Rectal smooth muscle tissue (tissue), 1 donor: Measurements from ENCODE around the gene APBB2.
"Not testable (repeated sequence)": the region's sequence is repeated elsewhere in the genome, so short reads cannot be mapped to it uniquely, and the experiment has no call there.

Experiments used
- H3K27ac ChIP-seq: one replicate; pipeline ENCODE4 v1.7.0; 2013; ENCODE audit warnings: low read depth, low read length, inconsistent platforms
- H3K27me3 ChIP-seq: one replicate; pipeline ENCODE4 v1.7.0; 2013; ENCODE audit warnings: low read length; ENCODE audit not compliant: control insufficient read depth, insufficient read depth
- H3K36me3 ChIP-seq: one replicate; pipeline ENCODE4 v1.7.0; 2013; ENCODE audit warnings: low read length; ENCODE audit not compliant: control insufficient read depth, insufficient read depth
- H3K4me1 ChIP-seq: one replicate; pipeline ENCODE4 v1.7.0; 2013; ENCODE audit warnings: low read length; ENCODE audit not compliant: control insufficient read depth, insufficient read depth
- H3K4me3 ChIP-seq: one replicate; pipeline ENCODE4 v1.7.0; 2013; ENCODE audit warnings: low read length
- H3K9ac ChIP-seq: one replicate; pipeline ENCODE4 v1.7.0; 2013; ENCODE audit warnings: low read length

The APBB2 gene

GRCh38 chr4:40934676-40935075 is 279.7 kb downstream of the APBB2 start:
- H3K4me1 ChIP-seq, result peaks cover 3% of the 10 kb centered on the region
- no peak overlapping the region for H3K27ac ChIP-seq
- no peak overlapping the region for H3K9ac ChIP-seq
- no peak overlapping the region for H3K4me3 ChIP-seq
- no peaks in the 10 kb centered on the region for H3K36me3 ChIP-seq
- H3K27me3 ChIP-seq, result no peaks in the 10 kb centered on the region

- Histone ChIP-seq H3K27ac (no peak overlapping the region), H3K27me3 (no peaks in the 10 kb centered on the region), H3K4me3 (no peak overlapping the region), H3K9ac (no peak overlapping the region), H3K36me3 (no peaks in the 10 kb centered on the region), H3K4me1 (no peaks in the 10 kb centered on the region)
These were observed 280.9 kb downstream of the APBB2 start for GRCh38 chr4:40933272-40934053.

GRCh38 chr4:40931841-40932240 is 282.5 kb downstream of the APBB2 start:
- H3K9ac ChIP-seq, result no peak overlapping the region
- peaks cover 2% of the 10 kb centered on the region for H3K4me1 ChIP-seq
- no peaks in the 10 kb centered on the region for H3K27me3 ChIP-seq
- H3K36me3 ChIP-seq, result no peaks in the 10 kb centered on the region
- no peak overlapping the region for H3K4me3 ChIP-seq
- no peak overlapping the region for H3K27ac ChIP-seq

- Histone ChIP-seq H3K27ac (no peak overlapping the region), H3K36me3 (no peaks in the 10 kb centered on the region), H3K27me3 (no peaks in the 10 kb centered on the region), H3K9ac (no peak overlapping the region), H3K4me3 (no peak overlapping the region), H3K4me1 (peaks cover 2% of the 10 kb centered on the region)
These were observed 283.1 kb downstream of the APBB2 start for GRCh38 chr4:40931238-40931637.

- Histone ChIP-seq H3K4me3 (no peak overlapping the region), H3K9ac (no peak overlapping the region), H3K36me3 (no peaks in the 10 kb centered on the region), H3K4me1 (peaks cover 2% of the 10 kb centered on the region), H3K27ac (no peak overlapping the region), H3K27me3 (no peaks in the 10 kb centered on the region)
These were observed 287.3 kb downstream of the APBB2 start for GRCh38 chr4:40927074-40927473.

GRCh38 chr4:40924793-40925117 is 289.6 kb downstream of the APBB2 start:
- no peaks in the 10 kb centered on the region for H3K27me3 ChIP-seq
- H3K36me3 ChIP-seq, result no peaks in the 10 kb centered on the region
- peaks cover 2% of the 10 kb centered on the region for H3K4me1 ChIP-seq
- no peak overlapping the region for H3K4me3 ChIP-seq
- H3K9ac ChIP-seq, result no peak overlapping the region
- no peak overlapping the region for H3K27ac ChIP-seq

GRCh38 chr4:40924096-40924792 is 290.1 kb downstream of the APBB2 start:
- Histone ChIP-seq H3K4me3 (no peak overlapping the region), H3K4me1 (peaks cover 2% of the 10 kb centered on the region), H3K27me3 (no peaks in the 10 kb centered on the region), H3K9ac (no peak overlapping the region), H3K36me3 (no peaks in the 10 kb centered on the region), H3K27ac (no peak overlapping the region)

- Histone ChIP-seq H3K36me3 (no peaks in the 10 kb centered on the region), H3K4me3 (no peak overlapping the region), H3K4me1 (peaks cover 3% of the 10 kb centered on the region), H3K27ac (no peak overlapping the region), H3K9ac (no peak overlapping the region), H3K27me3 (no peaks in the 10 kb centered on the region)
These were observed 290.8 kb downstream of the APBB2 start for GRCh38 chr4:40923316-40924095.

- not testable (repeated sequence) for H3K36me3 ChIP-seq, H3K4me3 ChIP-seq, H3K27ac ChIP-seq, H3K4me1 ChIP-seq, H3K27me3 ChIP-seq
- H3K9ac ChIP-seq, result peak overlapping the region; percentile 32
These were observed 294.4 kb downstream of the APBB2 start for GRCh38 chr4:40919976-40920375.

GRCh38 chr4:40918330-40918729 is 296.0 kb downstream of the APBB2 start:
- H3K27ac ChIP-seq, result no peak overlapping the region
- H3K4me3 ChIP-seq, result no peak overlapping the region
- no peak overlapping the region for H3K9ac ChIP-seq
- H3K27me3 ChIP-seq, result no peaks in the 10 kb centered on the region
- no peaks in the 10 kb centered on the region for H3K36me3 ChIP-seq
- peaks cover 5% of the 10 kb centered on the region for H3K4me1 ChIP-seq

GRCh38 chr4:40916880-40917279 is 297.5 kb downstream of the APBB2 start:
- Histone ChIP-seq H3K27ac (no peak overlapping the region), H3K36me3 (no peaks in the 10 kb centered on the region)

GRCh38 chr4:40916218-40916555 is 298.2 kb downstream of the APBB2 start:
- Histone ChIP-seq H3K9ac (no peak overlapping the region), H3K4me3 (no peak overlapping the region), H3K27ac (no peak overlapping the region), H3K4me1 (peaks cover 5% of the 10 kb centered on the region), H3K27me3 (no peaks in the 10 kb centered on the region), H3K36me3 (no peaks in the 10 kb centered on the region)

More at GRCh38 chr4:40916880-40917279, 297.5 kb downstream of the APBB2 start:
- no peak overlapping the region for H3K9ac ChIP-seq
- H3K27me3 ChIP-seq, result no peaks in the 10 kb centered on the region
- H3K4me1 ChIP-seq, result peaks cover 5% of the 10 kb centered on the region
- H3K4me3 ChIP-seq, result no peak overlapping the region
